Stimulated activated CD4-positive, alpha-beta T cell treated with anti-CD3 and anti-CD28 coated beads, Interleukin-12 subunit alpha, Interleukin-12 subunit beta, amount 100 ng/mL, for 4 hours (primary cell): ENCODE measurements around the gene ZNF627.
"Not testable (repeated sequence)": the region's sequence is repeated elsewhere in the genome, so short reads cannot be mapped to it uniquely, and the experiment has no call there.

Experiments used
- DNase-seq: peaks from one replicate; pipeline ENCODE4 v3.0.0-alpha.2; 2020

ZNF627 gene

DNA sequence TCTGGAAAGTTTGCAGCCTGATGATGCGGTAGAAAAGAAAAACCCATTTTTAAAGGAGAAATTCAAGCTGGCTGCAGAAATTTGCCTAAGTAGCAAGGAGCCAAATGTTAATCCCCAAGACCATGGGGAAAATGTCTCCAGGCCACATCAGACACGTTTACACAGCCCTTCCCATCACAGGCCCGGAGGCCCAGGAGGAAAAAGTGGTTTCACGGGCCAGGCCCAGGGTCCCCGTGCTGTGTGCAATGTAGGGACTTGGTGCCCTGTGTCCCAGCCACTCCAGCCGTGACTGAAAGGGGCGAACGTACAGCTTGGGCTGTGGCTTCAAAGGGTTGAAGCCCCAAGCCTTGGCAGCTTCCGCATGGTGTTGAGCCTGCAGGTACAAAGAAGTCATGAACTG is 35.9 kb downstream of the ZNF627 start:
- DNase-seq = no peak

GRCh38 chr19:11634018-11634662 is 36.9 kb downstream of the ZNF627 start:
- not testable (repeated sequence) for DNase-seq

- no peak for DNase-seq
Observed at GRCh38 chr19:11639245-11639601, 41.9 kb downstream of the ZNF627 start.

- peak; percentile 84 for DNase-seq
Observed at GRCh38 chr19:11639602-11640471, 42.6 kb downstream of the ZNF627 start.

GRCh38 chr19:11641244-11641643 is 44.0 kb downstream of the ZNF627 start:
- no peak for DNase-seq

DNA sequence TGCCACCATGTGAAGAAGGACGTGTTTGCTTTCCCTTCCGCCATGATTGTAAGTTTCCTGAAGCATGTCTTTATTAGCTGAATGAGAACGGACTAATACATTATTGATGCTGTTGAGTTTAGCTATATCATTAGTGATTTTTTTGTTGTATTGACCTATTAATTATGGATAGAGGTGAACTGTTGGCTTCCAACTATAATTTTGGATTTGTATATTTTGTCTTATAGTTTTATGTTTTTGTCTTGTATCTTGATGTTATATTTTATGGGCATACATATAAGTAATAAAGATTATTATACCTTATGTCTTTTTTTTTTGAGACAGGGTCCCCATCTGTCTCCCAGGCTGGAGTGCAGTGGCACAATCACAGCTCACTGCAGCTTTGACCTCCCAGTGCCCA is 45.6 kb downstream of the ZNF627 start:
- DNase-seq = no peak

DNA sequence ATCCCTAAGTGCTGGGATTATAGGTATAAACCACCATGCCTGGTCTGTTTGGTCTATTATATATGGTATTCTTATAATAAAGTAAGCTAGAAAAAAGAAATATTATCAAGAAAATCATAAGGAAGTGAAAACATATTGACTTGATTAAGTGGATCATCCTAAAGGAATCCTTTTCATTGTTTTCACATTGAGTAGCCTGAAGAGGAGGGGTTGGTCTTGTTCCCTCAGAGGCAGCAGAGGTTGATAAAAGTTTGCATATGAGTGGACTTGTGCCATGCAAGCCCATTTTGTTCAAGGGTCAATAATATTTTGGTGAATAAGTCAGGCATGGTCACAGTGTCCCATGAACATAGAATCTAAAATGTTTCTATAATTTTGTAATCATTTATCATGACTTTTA is 52.7 kb downstream of the ZNF627 start:
- DNase-seq = no peak

GRCh38 chr19:11651062-11651461 is 53.8 kb downstream of the ZNF627 start:
- no peak for DNase-seq

DNA sequence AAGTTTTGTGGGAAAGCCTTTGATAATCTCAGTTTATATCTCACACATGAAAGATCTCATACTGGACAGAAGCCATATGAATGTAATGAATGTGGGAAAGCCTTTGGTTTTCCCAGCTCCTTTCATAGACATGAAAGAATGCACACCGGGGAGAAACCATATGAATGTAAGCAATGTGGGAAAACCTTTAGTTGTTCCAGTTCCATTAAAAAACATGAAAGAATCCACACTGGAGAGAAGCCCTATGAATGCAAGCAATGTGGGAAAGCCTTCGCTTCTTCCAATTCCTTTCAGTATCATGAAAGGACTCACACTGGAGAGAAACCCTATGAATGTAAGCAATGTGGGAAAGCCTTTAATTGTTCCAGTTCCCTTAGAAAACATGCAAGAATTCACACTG is 54.8 kb downstream of the ZNF627 start:
- DNase-seq = no peak

DNA sequence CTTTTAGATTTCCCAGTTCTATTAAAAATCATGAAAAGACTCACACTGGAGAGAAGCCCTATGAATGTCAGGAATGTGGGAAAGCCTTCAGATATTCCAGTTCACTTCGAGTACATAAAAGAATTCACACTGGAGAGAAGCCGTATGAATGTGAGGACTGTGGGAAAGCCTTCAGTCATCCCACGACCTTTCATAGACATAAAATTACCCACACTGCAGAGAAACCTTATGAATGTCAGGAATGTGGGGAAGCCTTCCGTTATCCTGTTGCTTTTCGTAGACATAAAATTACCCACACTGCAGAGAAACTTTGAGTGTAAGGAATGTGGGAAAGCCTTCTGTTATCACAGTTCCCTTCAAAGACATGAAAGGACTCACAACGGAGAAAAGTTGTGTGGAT is 55.2 kb downstream of the ZNF627 start:
- no peak for DNase-seq

GRCh38 chr19:11656535-11656934 is 59.3 kb downstream of the ZNF627 start:
- DNase-seq = no peak

DNA sequence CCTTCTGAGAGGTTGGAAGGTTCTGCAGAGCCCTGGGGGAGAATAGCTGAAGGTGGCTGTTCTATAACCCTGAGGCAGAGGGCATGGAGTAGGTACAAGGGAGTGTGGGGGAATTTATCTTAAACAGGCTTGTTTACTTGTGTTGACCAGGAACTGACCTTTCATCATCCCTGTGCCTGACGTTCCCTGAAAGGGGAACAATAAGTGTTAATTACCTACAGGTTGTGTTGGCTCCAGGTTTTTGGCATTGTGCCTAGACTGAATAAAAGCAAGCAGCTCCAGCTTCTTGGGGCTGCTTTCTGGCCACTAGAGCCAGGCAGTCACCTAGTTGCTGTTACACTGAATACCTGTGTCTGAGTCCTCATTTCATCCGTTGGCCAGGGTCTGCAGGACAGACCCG is 60.0 kb downstream of the ZNF627 start:
- no peak for DNase-seq

GRCh38 chr19:11658970-11659369 is 61.7 kb downstream of the ZNF627 start:
- DNase-seq = no peak

DNA sequence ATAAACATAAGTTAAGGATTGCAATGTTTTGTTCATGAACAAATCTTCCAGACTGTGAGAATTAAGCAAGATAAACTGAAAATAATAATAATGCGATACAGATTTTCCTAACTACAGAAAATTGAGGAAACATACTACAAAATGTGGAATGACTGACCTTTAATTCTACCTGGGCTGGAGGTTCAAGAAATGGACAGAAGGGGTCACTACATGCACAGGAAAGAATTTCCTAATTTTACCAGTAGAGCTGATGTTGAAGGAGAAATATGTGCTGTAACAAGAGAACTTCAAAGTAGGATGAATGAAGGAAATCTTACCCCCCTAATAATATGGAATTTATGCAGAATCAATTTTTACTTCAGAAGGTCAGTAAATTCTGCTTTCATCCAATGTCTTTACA is 62.3 kb downstream of the ZNF627 start:
- DNase-seq = no peak

DNA sequence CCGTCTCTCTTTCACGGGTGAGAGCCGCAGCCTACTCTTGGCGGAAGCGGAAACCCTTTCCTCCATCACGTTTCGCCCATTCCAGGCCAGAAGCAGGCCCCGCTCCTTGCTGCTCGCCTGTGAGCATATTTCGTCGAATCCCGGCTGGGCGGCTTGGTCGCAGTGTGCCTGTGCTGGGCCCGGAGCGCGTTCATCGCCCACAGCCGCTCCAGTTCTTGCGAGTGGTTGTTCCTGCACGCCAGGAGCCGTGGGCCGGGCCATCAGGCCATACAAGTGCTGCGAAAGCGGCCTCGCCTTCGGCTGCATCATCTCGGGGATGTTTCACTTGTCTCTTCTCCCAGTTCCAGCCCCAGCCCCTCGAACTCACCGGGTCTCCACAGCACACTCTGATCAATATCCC is 65.0 kb downstream of the ZNF627 start:
- no peak for DNase-seq

- DNase-seq = no peak
Observed at GRCh38 chr19:11663181-11663591, 65.9 kb downstream of the ZNF627 start.
